H1 (cell line): Measurements from ENCODE around the gene NKD2. TPM values are rescaled to one million over a fixed set of nuclear protein-coding genes. Genes with fewer than 3 reads are reported as not detected.
"Not testable (repeated sequence)": the region's sequence is repeated elsewhere in the genome, so short reads cannot be mapped to it uniquely, and the experiment has no call there.

Source experiments
- CTCF ChIA-PET: fragments of 300-600 bp; sonication (Branson Sonifier 250); formaldehyde crosslinking; loops from one replicate; lab custom pipeline; 2021; ENCODE audit not compliant: partially characterized antibody; lab: Charles Lee
- POLR2A ChIA-PET: fragments of 300-600 bp; sonication (Branson Sonifier 250); formaldehyde crosslinking; loops from one replicate; lab custom pipeline; 2021; ENCODE audit warnings: inconsistent platforms; ENCODE audit not compliant: partially characterized antibody; lab: Charles Lee
- DNase-seq, 2 experiments: peaks; one replicate each; pipeline versions ENCODE4 v3.0.0 to v3.0.0-alpha.2; 2010 to 2022; ENCODE audit warnings: low spot score in 2 of 2, low read depth in 1 of 2, mixed read lengths in 1 of 2
- FAIRE-seq: peaks from 2 replicates; lab custom pipeline; 2011; peaks lifted over from hg19 to GRCh38; lab: Jason Lieb, UNC
- H2AFZ ChIP-seq: 2 replicates; pipeline ENCODE4 v1.8.1; 2012; ENCODE audit warnings: low read length, inconsistent platforms
- H2AK5ac ChIP-seq: 2 replicates; pipeline ENCODE4 v1.6.1; 2013; ENCODE audit warnings: low read depth, low read length
- H2BK120ac ChIP-seq: replicated peaks from 2 replicates; pipeline ENCODE3; 2013; ENCODE audit warnings: low read depth, low read length, inconsistent platforms
- H2BK12ac ChIP-seq: 2 replicates; pipeline ENCODE4 v1.6.1; 2013; ENCODE audit warnings: low read depth, low read length
- H2BK15ac ChIP-seq: 2 replicates; pipeline ENCODE4 v1.6.1; 2013; ENCODE audit warnings: low read length
- H2BK20ac ChIP-seq: 2 replicates; pipeline ENCODE4 v1.6.1; 2013; ENCODE audit warnings: low read length
- H2BK5ac ChIP-seq: 2 replicates; pipeline ENCODE4 v1.6.1; 2013; ENCODE audit warnings: low read depth, low read length
- H3K14ac ChIP-seq: 2 replicates; pipeline ENCODE4 v1.6.1; 2013; ENCODE audit warnings: inconsistent platforms; ENCODE audit not compliant: insufficient read length
- H3K18ac ChIP-seq: 2 replicates; pipeline ENCODE4 v1.6.1; 2013; ENCODE audit warnings: low read length; ENCODE audit errors: extremely low read depth
- H3K23ac ChIP-seq: 2 replicates; pipeline ENCODE4 v1.6.1; 2013; ENCODE audit warnings: inconsistent platforms; ENCODE audit not compliant: insufficient read length
- H3K23me2 ChIP-seq: 2 replicates; pipeline ENCODE4 v1.6.1; 2013; ENCODE audit warnings: low read depth, low read length
- H3K27ac ChIP-seq: 2 replicates; pipeline ENCODE4 v1.6.1; 2011; ENCODE audit warnings: low read depth, low read length, inconsistent platforms
- H3K27me3 ChIP-seq, 4 experiments: replicated peaks in 1 of 4; 1 replicate in 1 of 4; 2 replicates in 3 of 4; pipeline versions ENCODE4 v1.6.1 to v1.8.1; 2011 to 2013; ENCODE audit warnings: low read length in 3 of 4, mild to moderate bottlenecking in 3 of 4, inconsistent platforms in 2 of 4, mixed read lengths in 2 of 4, moderate library complexity in 1 of 4; ENCODE audit not compliant: control insufficient read depth in 3 of 4, insufficient read depth in 3 of 4; ENCODE audit errors: extremely low read depth in 1 of 4
- H3K36me3 ChIP-seq, 4 experiments: 2 replicates each; pipeline versions ENCODE4 v1.6.1 to v1.8.1; 2011 to 2013; ENCODE audit warnings: mild to moderate bottlenecking in 4 of 4, low read length in 3 of 4, moderate library complexity in 2 of 4, control low read depth in 1 of 4, inconsistent platforms in 1 of 4; ENCODE audit not compliant: insufficient read depth in 4 of 4, control insufficient read depth in 2 of 4
- H3K4ac ChIP-seq: replicated peaks from 2 replicates; pipeline ENCODE3; 2013; ENCODE audit warnings: low read length, low read depth, mixed read lengths, inconsistent platforms; ENCODE audit not compliant: insufficient read length
- H3K4me1 ChIP-seq, 4 experiments: replicated peaks in 1 of 4; 1 replicate in 1 of 4; 2 replicates in 3 of 4; pipeline versions ENCODE4 v1.6.1 to v1.8.1; 2011 to 2013; ENCODE audit warnings: low read length in 3 of 4, inconsistent platforms in 2 of 4, mixed read lengths in 1 of 4; ENCODE audit not compliant: insufficient read depth in 4 of 4, control insufficient read depth in 3 of 4
- H3K4me2 ChIP-seq, 2 experiments: 2 replicates each; pipeline versions ENCODE4 v1.6.1 to v1.8.1; 2011 to 2013; ENCODE audit warnings: low read depth in 2 of 2, low read length in 2 of 2, control low read depth in 1 of 2, inconsistent platforms in 1 of 2, mild to moderate bottlenecking in 1 of 2; ENCODE audit not compliant: insufficient read depth in 1 of 2
- H3K4me3 ChIP-seq, 4 experiments: fragments of 200-600, 300-600 bp in 1 of 4; sonication (generic), shearing (Covaris generic), sonication (Bioruptor Twin) in 1 of 4; 2 replicates each; pipeline versions ENCODE4 v1.5.1 to v1.8.1; 2011 to 2016; ENCODE audit warnings: low read length in 4 of 4, low read depth in 3 of 4, control low read depth in 2 of 4, inconsistent platforms in 2 of 4, mild to moderate bottlenecking in 2 of 4, mixed read lengths in 1 of 4, moderate library complexity in 1 of 4; ENCODE audit not compliant: insufficient read depth in 2 of 4; ENCODE audit errors: extremely low read depth in 1 of 4
- H3K56ac ChIP-seq: replicated peaks from 2 replicates; pipeline ENCODE3; 2013; ENCODE audit warnings: low read depth, mild to moderate bottlenecking, mixed read lengths, low read length, inconsistent platforms; ENCODE audit not compliant: insufficient read length
- H3K79me1 ChIP-seq: 2 replicates; pipeline ENCODE4 v1.6.1; 2013; ENCODE audit warnings: low read depth, low read length, control low read depth
- H3K79me2 ChIP-seq, 2 experiments: 2 replicates each; pipeline versions ENCODE4 v1.6.1 to v1.8.1; 2012 to 2013; ENCODE audit warnings: low read length in 2 of 2, mild to moderate bottlenecking in 2 of 2, inconsistent platforms in 1 of 2; ENCODE audit not compliant: insufficient read depth in 2 of 2, control insufficient read depth in 1 of 2
- H3K9ac ChIP-seq, 4 experiments: replicated peaks in 1 of 4; 1 replicate in 1 of 4; 2 replicates in 3 of 4; pipeline versions ENCODE4 v1.6.1 to v1.8.1; 2011 to 2013; ENCODE audit warnings: low read depth in 3 of 4, low read length in 3 of 4, control low read depth in 2 of 4, mild to moderate bottlenecking in 2 of 4, moderate library complexity in 2 of 4, inconsistent platforms in 1 of 4; ENCODE audit errors: extremely low read depth in 1 of 4
- H3K9me3 ChIP-seq, 2 experiments: 2 replicates each; pipeline versions ENCODE4 v1.6.1 to v1.8.1; 2012 to 2013; ENCODE audit warnings: mild to moderate bottlenecking in 2 of 2, moderate library complexity in 2 of 2, control low read depth in 1 of 2, inconsistent platforms in 1 of 2, low read depth in 1 of 2, low read length in 1 of 2, mixed read lengths in 1 of 2; ENCODE audit not compliant: insufficient read depth in 2 of 2
- H4K20me1 ChIP-seq, 2 experiments: replicated peaks in 1 of 2; 2 replicates each; pipeline versions ENCODE3 to v1.8.1; 2011 to 2013; ENCODE audit warnings: inconsistent platforms in 2 of 2, low read length in 2 of 2, mild to moderate bottlenecking in 1 of 2; ENCODE audit not compliant: insufficient read depth in 2 of 2, control insufficient read depth in 1 of 2
- H4K5ac ChIP-seq: 2 replicates; pipeline ENCODE4 v1.6.1; 2013; ENCODE audit warnings: low read length, low read depth, mixed read lengths, inconsistent platforms; ENCODE audit not compliant: insufficient read length
- H4K8ac ChIP-seq: 2 replicates; pipeline ENCODE4 v1.8.0; 2013; ENCODE audit warnings: mild to moderate bottlenecking, moderate library complexity, low read length, inconsistent platforms; ENCODE audit not compliant: insufficient read depth; ENCODE audit errors: extremely low read depth
- H4K91ac ChIP-seq: replicated peaks from 2 replicates; pipeline ENCODE3; 2013; ENCODE audit warnings: low read length, mixed read lengths, inconsistent platforms; ENCODE audit not compliant: insufficient read length
- WGBS, 2 experiments: shearing (Covaris generic) in 1 of 2; methylation state at CpG; one replicate each; pipeline versions ENCODE4 v1.1.6 to v1.1.7; 2013 to 2015; ENCODE audit warnings: low lambda C conversion rate in 2 of 2, mixed read lengths in 2 of 2, inconsistent platforms in 1 of 2, low coverage in 1 of 2, missing lambda C conversion rate in 1 of 2; ENCODE audit not compliant: insufficient replicate concordance in 2 of 2, insufficient coverage in 1 of 2, insufficient read length in 1 of 2; ENCODE audit errors: extremely low coverage in 1 of 2, missing lambda C conversion rate in 1 of 2; 5-methylcytosine and 5-hydroxymethylcytosine counted together
- polyA plus RNA-seq, 7 experiments: library from polyadenylated mRNA; depleted of rRNA in 3 of 7; stranded (reverse) in 5 of 7; unstranded in 2 of 7; fragments of >200 nt in 5 of 7; fragments of 200-250 nt in 2 of 7; gene quantifications; 1 replicate in 5 of 7; 2 replicates in 1 of 7; 4 replicates in 1 of 7; pipeline versions ENCODE4 v1.2.1 to v1.2.3, GENCODE V29; 2011 to 2013; ENCODE audit warnings: missing spikeins in 2 of 7, mixed read lengths in 2 of 7
- total RNA-seq: library from RNA; stranded (reverse); fragmentation: NEBNext Ultra II Directional; extraction: Animal tissue kit (Norgen Biotek cat#: 25700); gene quantifications from 2 replicates; pipeline ENCODE4 v1.2.1, GENCODE V29; 2021

NKD2 gene
- total and polyA plus RNA-seq, 2 of the 8 experiments (the other 6 are each of a cell fraction or from before 2014, with no cell fraction given) = 5.5 to 7.9 TPM

DNA sequence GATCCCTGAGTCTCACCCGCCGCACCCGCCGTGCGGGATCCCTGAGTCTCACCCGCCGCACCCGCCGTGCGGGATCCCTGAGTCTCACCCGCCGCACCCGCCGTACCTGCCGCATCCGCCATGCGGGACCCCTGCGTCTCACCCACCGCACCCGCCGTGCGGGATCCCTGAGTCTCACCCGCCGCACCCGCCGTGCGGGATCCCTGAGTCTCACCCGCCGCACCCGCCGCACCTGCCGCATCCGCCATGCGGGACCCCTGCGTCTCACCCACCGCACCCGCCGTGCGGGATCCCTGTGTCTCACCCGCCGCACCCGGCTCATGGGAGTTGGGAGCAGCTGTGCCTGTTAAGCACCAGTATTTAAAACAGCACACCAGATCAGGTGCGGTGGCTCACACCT is 52.7 kb downstream of the NKD2 start:
- H3K56ac ChIP-seq, H4K20me1 ChIP-seq, DNase-seq, H3K79me1 ChIP-seq, H3K4ac ChIP-seq, H3K9ac ChIP-seq, H3K9me3 ChIP-seq, H3K27ac ChIP-seq, H3K14ac ChIP-seq, H3K23ac ChIP-seq, H3K4me1 ChIP-seq, H2BK20ac ChIP-seq, H4K8ac ChIP-seq, FAIRE-seq, H3K18ac ChIP-seq, H2BK12ac ChIP-seq, H4K5ac ChIP-seq, H4K91ac ChIP-seq, H3K79me2 ChIP-seq, H3K27me3 ChIP-seq, H2AFZ ChIP-seq, H2BK5ac ChIP-seq, H3K4me3 ChIP-seq, H3K23me2 ChIP-seq, H2BK15ac ChIP-seq, H2BK120ac ChIP-seq, H2AK5ac ChIP-seq, H3K4me2 ChIP-seq, CTCF ChIA-PET: not testable (repeated sequence)
- WGBS, 2 experiments = 90% methylated on average over 10 of the region's 43 CpGs; no CpG with 5 or more reads in 1 of the 2 experiments
- peaks cover 0 to 42% (median 17%) of the 10 kb centered on the region in 4 experiments; a peak in 4 of 8 replicates for H3K36me3 ChIP-seq
- POLR2A ChIA-PET = interaction anchor here (0.9 kb wide), 1 partner anchor 256 kb away, joined by 5 read pairs; no protein-coding TSS in a partner anchor
